Motor neuron (in vitro differentiated cells): ENCODE measurements around the gene RCOR3. TPM values are rescaled to one million over a fixed set of nuclear protein-coding genes. Genes with fewer than 3 reads are reported as not detected.

Experiments used
- ATAC-seq, 8 experiments: fragments of 200-7000 bp; cut with Tn5 transposase; replicated peaks in 6 of 8; 2 replicates each; pipeline ENCODE4 v1.8.0; 2021; ENCODE audit warnings: mild to moderate bottlenecking in 8 of 8, moderate library complexity in 8 of 8
- H3K27ac ChIP-seq, 2 donors: fragments of 250-450 bp; sonication (Bioruptor Pico); 2 replicates each; pipeline ENCODE4 v1.9.0; 2021; ENCODE audit warnings: antibody characterized with exemption in 2 of 2, mild to moderate bottlenecking in 2 of 2, moderate library complexity in 1 of 2
- H3K4me1 ChIP-seq, 2 donors: fragments of 250-450 bp; sonication (Bioruptor Pico); replicated peaks in 1 of 2; 2 replicates each; pipeline ENCODE4 v1.6.1; 2021; ENCODE audit warnings: antibody characterized with exemption in 2 of 2, mild to moderate bottlenecking in 2 of 2, moderate library complexity in 1 of 2
- H3K4me3 ChIP-seq, 5 donors: fragments of 250-450 bp; sonication (Bioruptor Pico); 2 replicates each; pipeline ENCODE4 v1.9.0; 2021; ENCODE audit warnings: antibody characterized with exemption in 5 of 5, mild to moderate bottlenecking in 5 of 5, moderate library complexity in 4 of 5
- WGBS, 10 experiments: fragments of 450-650 bp; shearing (Covaris generic); methylation state at CpG; one replicate each; pipeline ENCODE4 v1.0.0; 2022; 5-methylcytosine and 5-hydroxymethylcytosine counted together
- in situ Hi-C, 9 experiments: fragments of 400-800 bp; cut with MboI; loops; one replicate each; pipeline ENCODE4 v1.15.0; 2021; ENCODE audit warnings: low sequenced_read_pairs in 9 of 9, low pct_unique_long_range_greater_than_20kb in 2 of 9; ENCODE audit not compliant: unreplicated experiment in 9 of 9
- total RNA-seq, 8 experiments: library from RNA; unstranded; fragments of 300-600 nt; gene quantifications; 2 replicates each; pipeline versions ENCODE4 v1.2.3 to v1.2.4, GENCODE V29; 2022

Gene RCOR3
- total RNA-seq, 8 experiments from 2014 or later, result 21.8 to 70.5 (median 48.8) TPM

DNA sequence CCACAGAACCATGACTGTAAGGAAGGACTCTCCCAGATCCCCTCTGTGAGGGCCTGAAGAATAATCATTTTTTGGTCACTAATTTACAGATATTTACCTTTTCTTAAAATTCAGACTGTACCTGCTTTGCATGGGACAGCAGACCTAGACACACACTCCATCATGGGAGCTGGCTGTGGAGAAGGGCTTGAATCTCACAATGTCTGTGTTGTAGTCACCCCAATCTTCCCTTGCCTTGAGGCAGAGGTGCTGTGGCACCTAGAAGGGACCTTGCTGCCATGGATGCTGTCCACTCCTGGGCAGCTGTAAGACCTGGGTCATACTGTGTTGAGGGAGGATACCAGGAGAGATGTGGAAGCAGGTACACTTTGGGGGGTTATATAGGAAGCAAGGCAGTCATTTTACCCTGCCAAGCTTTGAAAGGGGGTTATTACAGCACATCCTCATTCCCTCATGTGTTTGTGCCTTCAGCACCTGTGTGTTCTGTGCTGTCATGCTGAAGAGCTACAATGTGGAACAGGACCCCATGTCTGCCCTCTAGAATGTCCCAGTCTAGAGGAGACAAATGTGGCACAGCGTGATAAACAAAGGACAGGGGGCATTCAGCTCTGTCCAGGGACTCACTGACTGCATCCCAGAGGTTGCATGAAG lies 94.5 kb downstream of the RCOR3 start:
- no peak overlapping the region for H3K27ac ChIP-seq
- no peaks in the 10 kb centered on the region for H3K4me1 ChIP-seq
- no peak for ATAC-seq
- WGBS, 10 experiments, result 0 to 10% (median 0%) methylated on average over 1 of the region's 1 CpG; no CpG with 5 or more reads in 5 of the 10 experiments
- in situ Hi-C loops, result no loop called here
- no peak overlapping the region for H3K4me3 ChIP-seq

DNA sequence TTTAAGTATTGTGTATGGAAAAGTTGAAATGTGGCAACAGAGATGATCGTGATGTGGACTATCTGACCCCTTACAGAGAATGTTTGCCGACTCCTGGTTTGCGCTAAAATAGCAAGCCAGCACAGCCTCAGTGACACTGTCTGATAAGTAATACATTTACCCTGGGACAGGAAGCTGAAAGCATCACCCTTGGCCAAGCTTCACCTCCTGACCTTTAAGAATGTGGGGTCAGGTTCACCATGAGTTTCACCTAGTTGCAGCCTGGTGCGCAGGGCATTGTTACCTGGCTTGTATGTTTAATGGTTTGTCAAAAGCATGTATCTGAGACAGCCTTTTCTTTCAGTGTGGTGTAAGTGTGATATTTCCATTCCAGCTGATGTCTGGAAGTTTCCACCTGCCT lies 96.7 kb downstream of the RCOR3 start:
- in situ Hi-C loops, result no loop called here

DNA sequence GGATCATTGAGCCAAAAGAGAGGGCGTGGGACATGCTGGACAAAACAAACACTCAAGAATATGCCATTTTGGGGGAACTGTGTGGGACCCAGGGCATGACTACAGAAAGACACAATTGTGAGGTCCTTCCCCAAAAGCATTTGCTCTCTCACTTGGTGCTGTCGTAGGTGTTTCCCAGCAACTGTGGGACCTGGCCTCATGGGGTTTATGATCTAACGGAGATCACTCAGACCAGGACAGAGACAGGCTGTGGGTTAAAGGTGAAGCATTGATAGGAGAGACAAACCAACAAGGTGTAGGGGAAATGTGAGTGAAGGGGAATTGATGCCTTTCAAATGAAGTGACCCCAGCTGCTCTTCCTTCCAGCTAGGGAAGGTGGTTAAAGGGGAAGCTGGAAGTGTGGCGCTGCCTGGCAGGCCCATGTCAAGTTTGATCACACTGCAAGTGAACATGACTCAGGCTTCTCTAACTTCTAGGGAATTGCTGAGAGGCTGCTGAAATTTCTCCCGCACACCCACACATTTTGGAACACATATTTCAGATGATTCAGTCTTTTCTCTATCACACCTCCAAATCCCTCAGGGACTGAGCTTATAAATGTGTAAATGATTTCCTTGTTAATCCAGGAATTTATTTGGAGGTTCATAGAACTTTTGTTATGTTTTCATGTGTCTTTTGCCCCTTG lies 97.7 kb downstream of the RCOR3 start:
- H3K4me1 ChIP-seq, result no peaks in the 10 kb centered on the region
- in situ Hi-C loops, result no loop called here
- 60 to 100% (median 91%) methylated on average over 1 to 5 of the region's 5 CpGs for WGBS, 10 experiments
- no peak overlapping the region for H3K4me3 ChIP-seq
- ATAC-seq, result no peak
- no peak overlapping the region for H3K27ac ChIP-seq

More for the DNA sequence above, 96.7 kb downstream of the RCOR3 start:
- no peak for ATAC-seq
- H3K27ac ChIP-seq, result no peak overlapping the region
- no peaks in the 10 kb centered on the region for H3K4me1 ChIP-seq
- H3K4me3 ChIP-seq, result no peak overlapping the region
- 93 to 100% (median 100%) methylated on average over 1 to 4 of the region's 4 CpGs; no CpG with 5 or more reads in 3 of the 10 experiments for WGBS, 10 experiments

DNA sequence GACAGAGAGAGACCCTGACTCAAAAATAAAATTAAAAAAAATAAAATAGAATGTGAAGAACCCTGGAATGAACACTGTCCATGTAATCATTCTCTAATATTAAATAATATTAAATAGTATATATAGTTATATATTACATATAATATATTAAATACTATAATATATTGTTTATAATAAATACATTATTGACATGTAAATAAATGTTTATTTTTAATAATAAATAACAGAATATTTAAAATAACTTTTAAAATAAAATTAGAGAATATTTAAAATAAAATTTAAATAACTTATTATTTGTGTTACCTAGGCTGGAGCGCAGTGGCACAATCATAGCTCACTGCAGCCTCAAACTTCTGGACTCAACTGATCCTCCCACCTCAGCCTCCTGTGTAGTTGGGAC lies 99.5 kb downstream of the RCOR3 start:
- 80 to 100% (median 100%) methylated on average over 1 of the region's 1 CpG for WGBS, 10 experiments
- in situ Hi-C loops, result no loop called here
- ATAC-seq, result no peak

DNA sequence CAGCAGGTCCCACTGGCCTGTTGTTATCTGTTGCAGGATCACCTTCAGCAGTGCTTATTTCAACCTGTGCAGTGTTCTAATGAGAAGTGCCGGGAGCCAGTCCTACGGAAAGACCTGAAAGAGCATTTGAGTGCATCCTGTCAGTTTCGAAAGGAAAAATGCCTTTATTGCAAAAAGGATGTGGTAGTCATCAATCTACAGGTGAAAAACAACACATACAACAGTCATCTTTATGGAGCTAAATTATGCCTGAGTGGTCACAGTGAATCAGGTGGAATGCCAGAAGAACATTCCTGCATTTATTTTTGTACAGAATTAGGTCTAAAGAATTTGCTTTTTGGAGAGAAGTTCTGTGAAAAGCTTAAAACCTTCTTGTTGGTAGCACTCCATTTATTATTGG lies 100.7 kb downstream of the RCOR3 start:
- no peak overlapping the region for H3K4me3 ChIP-seq
- no peaks in the 10 kb centered on the region for H3K4me1 ChIP-seq
- in situ Hi-C loops, result no loop called here
- WGBS, 10 experiments, result 84 to 100% (median 96%) methylated on average over 1 to 3 of the region's 3 CpGs; no CpG with 5 or more reads in 4 of the 10 experiments
- no peak overlapping the region for H3K27ac ChIP-seq
- ATAC-seq, result no peak

More for the DNA sequence above, 99.5 kb downstream of the RCOR3 start:
- Histone ChIP-seq H3K27ac (no peak overlapping the region), H3K4me3 (no peak overlapping the region), H3K4me1 (no peaks in the 10 kb centered on the region)

DNA sequence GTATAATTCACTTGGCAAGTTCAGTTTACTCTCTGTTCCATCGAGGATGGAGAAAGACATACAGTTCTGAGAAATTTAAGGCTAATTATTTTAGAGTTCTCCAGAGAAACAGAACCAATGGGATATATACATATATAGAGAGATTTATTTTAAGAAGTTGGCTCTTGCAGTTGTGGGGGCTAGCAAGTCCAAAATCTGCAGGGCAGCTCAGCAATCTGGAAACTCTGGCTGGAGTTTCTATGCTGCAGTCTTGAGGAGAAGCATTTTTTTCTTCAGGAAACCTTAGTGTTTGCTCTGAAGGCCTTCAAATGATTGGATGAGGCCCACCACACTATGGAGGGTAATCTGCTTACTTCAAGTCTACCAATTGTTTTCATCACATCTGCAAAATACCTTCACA lies 102.0 kb downstream of the RCOR3 start:
- no peaks in the 10 kb centered on the region for H3K4me1 ChIP-seq
- ATAC-seq, result no peak
- 50 to 100% (median 83%) methylated on average over 1 of the region's 1 CpG; no CpG with 5 or more reads in 3 of the 10 experiments for WGBS, 10 experiments
- H3K27ac ChIP-seq, result no peak overlapping the region
- in situ Hi-C loops, result no loop called here
- no peak overlapping the region for H3K4me3 ChIP-seq

Other genes with a start within 250 kb of the RCOR3 start
- 10 to 100 TPM in 2 of 8 experiments, 1 to 10 TPM in 6; 1.2 to 22.5 (median 6.2) TPM for gene KCNH1, start 125.2 kb upstream of the RCOR3 start, total RNA-seq
- 10 to 100 TPM in 3 of 8 experiments, 1 to 10 TPM in 5; 2.0 to 18.9 (median 6.1) TPM for gene TRAF5, start 67.5 kb downstream of the RCOR3 start, total RNA-seq
- under 1 TPM; 0.07 to 0.76 (median 0.24) TPM for gene RD3, start 232.8 kb downstream of the RCOR3 start, total RNA-seq